Endothelial cell of umbilical vein (primary cell): ENCODE data around the gene DNAAF5. TPM values are rescaled to one million over a fixed set of nuclear protein-coding genes. Genes with fewer than 3 reads are reported as not detected.

Experiments used
- BruUV-seq: library from RNA; stranded (reverse); fragments of 400-500 nt; replicated peaks from 2 replicates; lab custom pipeline; 2021; lab: Mats Ljungman, UMichigan
- CTCF ChIA-PET: fragments of 300-600, 350-600 bp; sonication (Branson Sonifier 250); formaldehyde crosslinking; loops from one replicate; lab custom pipeline; 2021; ENCODE audit warnings: antibody characterized with exemption, inconsistent platforms; lab: Charles Lee
- POLR2A ChIA-PET: fragments of 300-600, 350-600 bp; sonication (Branson Sonifier 250); formaldehyde crosslinking; loops from one replicate; lab custom pipeline; 2021; ENCODE audit warnings: antibody characterized with exemption, inconsistent platforms; lab: Charles Lee
- DNase-seq: peaks from one replicate; pipeline ENCODE4 v3.0.0-alpha.2; 2011; ENCODE audit warnings: low read depth, low spot score
- FAIRE-seq: peaks from 2 replicates; lab custom pipeline; 2011; peaks lifted over from hg19 to GRCh38; lab: Jason Lieb, UNC
- H2AFZ ChIP-seq: 2 replicates; pipeline ENCODE4 v1.6.0; 2012; ENCODE audit warnings: low read depth, low read length, control low read depth, inconsistent platforms
- H3K27ac ChIP-seq: 2 replicates; pipeline ENCODE4 v1.5.1; 2011; ENCODE audit warnings: low read depth, mild to moderate bottlenecking, control low read depth, low read length, moderate library complexity; ENCODE audit not compliant: insufficient read depth
- H3K27me3 ChIP-seq, 2 experiments: 2 replicates each; pipeline versions ENCODE4 v1.6.0 to v1.6.1; 2011; ENCODE audit warnings: low read length in 2 of 2, mixed read lengths in 1 of 2; ENCODE audit not compliant: control insufficient read depth in 2 of 2, insufficient read depth in 2 of 2
- H3K36me3 ChIP-seq, 2 experiments: 2 replicates in 1 of 2; 3 replicates in 1 of 2; pipeline ENCODE4 v1.5.1; 2011; ENCODE audit warnings: low read length in 2 of 2, mild to moderate bottlenecking in 1 of 2, moderate library complexity in 1 of 2; ENCODE audit not compliant: control insufficient read depth in 2 of 2, insufficient read depth in 2 of 2; ENCODE audit errors: extremely low read depth in 1 of 2
- H3K4me1 ChIP-seq: 3 replicates; pipeline ENCODE4 v1.5.1; 2011; ENCODE audit warnings: mild to moderate bottlenecking, low read length; ENCODE audit not compliant: control insufficient read depth, insufficient read depth; ENCODE audit errors: extremely low read depth
- H3K4me2 ChIP-seq: 2 replicates; pipeline ENCODE4 v1.6.1; 2011; ENCODE audit warnings: low read length, control low read depth, mixed read lengths; ENCODE audit not compliant: insufficient read depth
- H3K4me3 ChIP-seq, 3 experiments: fragments of 200-600 bp in 1 of 3; sonication (generic), shearing (Covaris generic) in 1 of 3; replicated peaks in 1 of 3; 2 replicates each; pipeline ENCODE4 v1.5.1; 2011 to 2016; ENCODE audit warnings: control low read depth in 3 of 3, low read length in 3 of 3, mild to moderate bottlenecking in 2 of 3, inconsistent platforms in 1 of 3, low read depth in 1 of 3, moderate library complexity in 1 of 3; ENCODE audit not compliant: insufficient read depth in 1 of 3
- H3K79me2 ChIP-seq: 2 replicates; pipeline ENCODE4 v1.6.0; 2012; ENCODE audit warnings: low read length, inconsistent platforms; ENCODE audit not compliant: control insufficient read depth, insufficient read depth
- H3K9ac ChIP-seq: replicated peaks from 2 replicates; pipeline ENCODE3; 2011; ENCODE audit warnings: low read length, control low read depth; ENCODE audit not compliant: insufficient read depth; ENCODE audit errors: extremely low read depth
- H3K9me1 ChIP-seq: replicated peaks from 3 replicates; pipeline ENCODE4 v1.6.0; 2011; ENCODE audit warnings: mild to moderate bottlenecking, low read length; ENCODE audit not compliant: control insufficient read depth, insufficient read depth; ENCODE audit errors: extremely low read depth
- H3K9me3 ChIP-seq: replicated peaks from 2 replicates; pipeline ENCODE4 v1.5.1; 2012; ENCODE audit warnings: low read length, inconsistent platforms; ENCODE audit not compliant: control insufficient read depth, insufficient read depth
- H4K20me1 ChIP-seq: replicated peaks from 2 replicates; pipeline ENCODE3; 2011; ENCODE audit warnings: mild to moderate bottlenecking, low read length; ENCODE audit not compliant: control insufficient read depth, insufficient read depth; ENCODE audit errors: extremely low read depth
- EZH2 ChIP-seq: IDR thresholded peaks from 2 replicates; pipeline ENCODE4 v1.6.1; 2012; ENCODE audit warnings: borderline replicate concordance, low read depth, mild to moderate bottlenecking, moderate library complexity, low read length, inconsistent platforms; ENCODE audit not compliant: severe bottlenecking
- FOS ChIP-seq: IDR thresholded peaks from 2 replicates; pipeline ENCODE4 v1.6.1; 2011; ENCODE audit warnings: mild to moderate bottlenecking, low read length, moderate library complexity, borderline replicate concordance; ENCODE audit not compliant: insufficient read depth
- GATA2 ChIP-seq: IDR thresholded peaks from 2 replicates; pipeline ENCODE4 v1.7.0; 2011; ENCODE audit warnings: low read depth, mild to moderate bottlenecking, moderate library complexity, mixed read lengths, low read length; ENCODE audit not compliant: insufficient read length, insufficient read depth
- JUN ChIP-seq: IDR thresholded peaks from 2 replicates; pipeline ENCODE4 v1.6.1; 2011; ENCODE audit warnings: borderline replicate concordance, low read depth; ENCODE audit not compliant: insufficient read length, insufficient read depth
- MYC ChIP-seq: IDR thresholded peaks from one replicate; pipeline ENCODE4 v1.6.1; 2011; ENCODE audit warnings: mild to moderate bottlenecking, low read depth, low read length
- POLR2AphosphoS5 ChIP-seq: IDR thresholded peaks from 2 replicates; pipeline ENCODE4 v1.6.1; 2012; ENCODE audit warnings: low read depth, mild to moderate bottlenecking, control low read depth, low read length, moderate library complexity; ENCODE audit not compliant: insufficient read depth
- dilution Hi-C: fragments of 300-500 bp; cut with MboI; formaldehyde crosslinking; loops from one replicate; pipeline ENCODE4 v1.15.0; 2019; ENCODE audit warnings: low sequenced_read_pairs; ENCODE audit not compliant: extremely low pct_ligation_motif_present
- intact Hi-C: fragments of 100-400 bp; cut with micrococcal nuclease; formaldehyde crosslinking; loops from one replicate; pipeline ENCODE4 v1.10.0; 2022
- polyA plus RNA-seq, 4 experiments: library from polyadenylated mRNA; depleted of rRNA in 3 of 4; stranded (reverse) in 3 of 4; unstranded in 1 of 4; fragments of >200 nt; gene quantifications; 2 replicates each; pipeline versions ENCODE4 v1.2.1 to v1.2.3, GENCODE V29; 2011 to 2012; ENCODE audit warnings: missing spikeins in 1 of 4
- total RNA-seq: library from RNA; stranded (reverse); gene quantifications from 2 replicates; pipeline ENCODE4 v1.2.3, GENCODE V29; 2021
- TF ChIP-seq, protein P1 (sequence below): IDR thresholded peaks from 2 replicates; pipeline ENCODE4 v1.6.1; 2011; ENCODE audit not compliant: insufficient read depth, insufficient read length
- TF ChIP-seq, protein P2 (sequence below), 2 donors: IDR thresholded peaks; 1 replicate in 1 of 2; 2 replicates in 1 of 2; pipeline ENCODE4 v1.5.1; 2011; ENCODE audit warnings: low read length in 2 of 2, mild to moderate bottlenecking in 2 of 2, moderate library complexity in 2 of 2, control low read depth in 1 of 2, inconsistent platforms in 1 of 2, low read depth in 1 of 2; ENCODE audit not compliant: insufficient read depth in 1 of 2; ENCODE audit errors: extremely low read depth in 1 of 2

Gene DNAAF5
- total and polyA plus RNA-seq, 2 donors (not counting 3 experiments of a cell fraction or from before 2014, with no cell fraction given), result 49.3 to 65.5 TPM

DNA sequence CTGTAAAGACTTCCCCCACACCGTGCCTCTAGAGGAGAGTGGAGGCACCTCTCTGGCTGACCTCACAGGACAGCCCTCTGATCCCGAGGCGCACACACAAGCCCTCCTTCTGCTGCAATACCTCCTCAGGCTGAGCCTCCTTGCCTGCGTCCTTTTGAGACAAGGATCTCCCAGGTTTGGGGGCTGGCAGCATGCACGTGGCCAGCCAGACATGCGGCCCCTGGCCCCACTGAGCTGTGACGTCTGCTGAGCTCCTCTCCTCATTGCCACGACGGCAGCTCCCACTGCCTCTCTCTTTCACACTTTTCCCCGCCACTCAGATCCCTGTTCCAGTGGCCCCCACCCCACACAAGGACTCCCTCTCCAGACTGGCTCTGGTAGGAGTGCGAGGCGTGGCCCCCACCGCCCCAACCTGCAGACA lies 12.2 kb upstream of the DNAAF5 start:
- H3K4me2 ChIP-seq, result no peak overlapping the region

More for the DNA sequence above, 12.2 kb upstream of the DNAAF5 start:
- no peaks in the 10 kb centered on the region for H3K9me3 ChIP-seq
- no peak for FAIRE-seq
- ChIA-PET CTCF (interaction anchor here (1.0 kb wide), 1 partner anchor 46 kb away, joined by 3 read pairs; no protein-coding TSS in a partner anchor), POLR2A (no interaction called here)
- no peaks in the 10 kb centered on the region for H3K27me3 ChIP-seq
- intact Hi-C loops, result loop anchor here (5.0 kb wide), 1 partner anchor 197 kb away; the partner anchor contains the start of gene PDGFA
- H3K9ac ChIP-seq, result no peak overlapping the region
- H2AFZ ChIP-seq, result no peak overlapping the region
- no peaks in the 10 kb centered on the region for H4K20me1 ChIP-seq
- no peak overlapping the region for H3K4me3 ChIP-seq
- H3K36me3 ChIP-seq, result no peaks in the 10 kb centered on the region
- dilution Hi-C loops, result no loop called here
- H3K79me2 ChIP-seq, result no peaks in the 10 kb centered on the region
- no TSS peak for BruUV-seq
- H3K4me1 ChIP-seq, result peaks cover 6% of the 10 kb centered on the region
- TF ChIP-seq JUN (no peak), MYC (no peak), GATA2 (no peak), EZH2 (no peak), FOS (no peak), POLR2AphosphoS5 (no peak)
- TF ChIP-seq, protein P1, sequence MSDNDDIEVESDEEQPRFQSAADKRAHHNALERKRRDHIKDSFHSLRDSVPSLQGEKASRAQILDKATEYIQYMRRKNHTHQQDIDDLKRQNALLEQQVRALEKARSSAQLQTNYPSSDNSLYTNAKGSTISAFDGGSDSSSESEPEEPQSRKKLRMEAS, result no peak
- TF ChIP-seq, protein P2, sequence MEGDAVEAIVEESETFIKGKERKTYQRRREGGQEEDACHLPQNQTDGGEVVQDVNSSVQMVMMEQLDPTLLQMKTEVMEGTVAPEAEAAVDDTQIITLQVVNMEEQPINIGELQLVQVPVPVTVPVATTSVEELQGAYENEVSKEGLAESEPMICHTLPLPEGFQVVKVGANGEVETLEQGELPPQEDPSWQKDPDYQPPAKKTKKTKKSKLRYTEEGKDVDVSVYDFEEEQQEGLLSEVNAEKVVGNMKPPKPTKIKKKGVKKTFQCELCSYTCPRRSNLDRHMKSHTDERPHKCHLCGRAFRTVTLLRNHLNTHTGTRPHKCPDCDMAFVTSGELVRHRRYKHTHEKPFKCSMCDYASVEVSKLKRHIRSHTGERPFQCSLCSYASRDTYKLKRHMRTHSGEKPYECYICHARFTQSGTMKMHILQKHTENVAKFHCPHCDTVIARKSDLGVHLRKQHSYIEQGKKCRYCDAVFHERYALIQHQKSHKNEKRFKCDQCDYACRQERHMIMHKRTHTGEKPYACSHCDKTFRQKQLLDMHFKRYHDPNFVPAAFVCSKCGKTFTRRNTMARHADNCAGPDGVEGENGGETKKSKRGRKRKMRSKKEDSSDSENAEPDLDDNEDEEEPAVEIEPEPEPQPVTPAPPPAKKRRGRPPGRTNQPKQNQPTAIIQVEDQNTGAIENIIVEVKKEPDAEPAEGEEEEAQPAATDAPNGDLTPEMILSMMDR (IDR thresholded peaks at IDR 0.05; ENCODE audit: extremely low read depth in 1 of 2, insufficient read depth in 1 of 2, low read depth in 1 of 2, low read length in 2 of 2), result no peak
- no peaks in the 10 kb centered on the region for H3K9me1 ChIP-seq
- no peak overlapping the region for H3K27ac ChIP-seq
- no peak for DNase-seq
